Astrocyte (in vitro differentiated cells and primary cell): Measurements from ENCODE around the gene PCBP3.

Experiments
- EZH2 ChIP-seq: IDR thresholded peaks from 2 replicates; pipeline ENCODE4 v1.6.1; 2012; ENCODE audit warnings: mild to moderate bottlenecking, low read length, inconsistent platforms; ENCODE audit not compliant: insufficient read depth
- TF ChIP-seq, protein P1 (sequence below): IDR thresholded peaks from 2 replicates; pipeline ENCODE4 v1.5.1; 2011; ENCODE audit warnings: low read depth, mild to moderate bottlenecking, inconsistent platforms, low read length, moderate library complexity; ENCODE audit not compliant: insufficient read depth

DNA sequence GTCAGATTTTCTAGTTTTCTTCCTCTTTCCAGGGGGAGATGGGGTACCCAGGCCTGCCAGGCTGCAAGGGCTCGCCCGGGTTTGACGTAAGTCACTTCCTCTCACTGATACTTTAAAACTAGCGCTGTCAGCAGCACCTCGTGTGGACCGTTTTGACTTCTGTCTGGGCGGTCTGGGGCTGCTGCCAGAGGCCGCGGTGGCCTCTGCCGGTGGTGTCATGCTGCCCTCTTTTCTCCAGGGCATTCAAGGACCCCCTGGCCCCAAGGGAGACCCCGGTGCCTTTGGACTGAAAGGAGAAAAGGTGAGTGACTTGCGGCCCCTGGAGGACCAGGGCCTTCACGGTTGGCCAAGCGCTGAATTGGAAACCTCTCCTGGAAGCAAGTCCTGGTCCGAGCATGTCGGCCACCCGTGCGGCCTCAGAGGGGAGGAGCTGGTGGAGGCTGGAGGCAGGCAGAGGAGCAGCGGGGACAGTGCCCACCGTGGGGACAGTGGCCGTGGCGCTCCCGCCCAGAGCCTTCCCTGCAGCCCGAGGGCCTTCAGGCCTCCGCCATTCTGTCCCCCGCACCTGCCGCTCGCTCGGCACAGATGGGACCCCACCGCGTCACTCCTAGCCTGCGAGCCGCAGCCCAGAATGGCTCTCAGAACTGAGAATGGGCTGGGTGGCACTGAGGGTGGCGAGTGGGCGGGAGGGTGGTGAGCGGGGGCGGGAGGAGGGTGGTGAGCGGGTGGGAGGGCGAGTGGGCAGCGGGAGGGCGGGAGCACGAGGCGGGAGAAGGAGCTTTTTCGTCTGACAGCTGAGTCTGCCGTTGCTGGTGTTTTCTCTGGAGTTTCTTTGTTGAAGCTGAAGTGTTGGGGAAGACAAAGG, 347.4 kb downstream of the PCBP3 start:
- TF ChIP-seq, protein P1, sequence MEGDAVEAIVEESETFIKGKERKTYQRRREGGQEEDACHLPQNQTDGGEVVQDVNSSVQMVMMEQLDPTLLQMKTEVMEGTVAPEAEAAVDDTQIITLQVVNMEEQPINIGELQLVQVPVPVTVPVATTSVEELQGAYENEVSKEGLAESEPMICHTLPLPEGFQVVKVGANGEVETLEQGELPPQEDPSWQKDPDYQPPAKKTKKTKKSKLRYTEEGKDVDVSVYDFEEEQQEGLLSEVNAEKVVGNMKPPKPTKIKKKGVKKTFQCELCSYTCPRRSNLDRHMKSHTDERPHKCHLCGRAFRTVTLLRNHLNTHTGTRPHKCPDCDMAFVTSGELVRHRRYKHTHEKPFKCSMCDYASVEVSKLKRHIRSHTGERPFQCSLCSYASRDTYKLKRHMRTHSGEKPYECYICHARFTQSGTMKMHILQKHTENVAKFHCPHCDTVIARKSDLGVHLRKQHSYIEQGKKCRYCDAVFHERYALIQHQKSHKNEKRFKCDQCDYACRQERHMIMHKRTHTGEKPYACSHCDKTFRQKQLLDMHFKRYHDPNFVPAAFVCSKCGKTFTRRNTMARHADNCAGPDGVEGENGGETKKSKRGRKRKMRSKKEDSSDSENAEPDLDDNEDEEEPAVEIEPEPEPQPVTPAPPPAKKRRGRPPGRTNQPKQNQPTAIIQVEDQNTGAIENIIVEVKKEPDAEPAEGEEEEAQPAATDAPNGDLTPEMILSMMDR, result no peak
- TF ChIP-seq EZH2, result no peak
